GM21576 (cell line): ENCODE results near the gene SLC17A3.

Experiments used
- ATAC-seq: cut with Tn5 transposase; IDR thresholded peaks from one replicate; pipeline ENCODE4 v1.9.1; 2021; ENCODE audit warnings: mild to moderate bottlenecking, moderate library complexity; ENCODE audit not compliant: unreplicated experiment

SLC17A3 gene, protein sequence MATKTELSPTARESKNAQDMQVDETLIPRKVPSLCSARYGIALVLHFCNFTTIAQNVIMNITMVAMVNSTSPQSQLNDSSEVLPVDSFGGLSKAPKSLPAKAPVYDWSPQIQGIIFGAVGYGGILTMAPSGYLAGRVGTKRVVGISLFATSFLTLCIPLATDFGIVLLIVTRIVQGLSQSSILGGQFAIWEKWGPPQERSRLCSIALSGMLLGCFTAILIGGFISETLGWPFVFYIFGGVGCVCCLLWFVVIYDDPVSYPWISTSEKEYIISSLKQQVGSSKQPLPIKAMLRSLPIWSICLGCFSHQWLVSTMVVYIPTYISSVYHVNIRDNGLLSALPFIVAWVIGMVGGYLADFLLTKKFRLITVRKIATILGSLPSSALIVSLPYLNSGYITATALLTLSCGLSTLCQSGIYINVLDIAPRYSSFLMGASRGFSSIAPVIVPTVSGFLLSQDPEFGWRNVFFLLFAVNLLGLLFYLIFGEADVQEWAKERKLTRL

DNA sequence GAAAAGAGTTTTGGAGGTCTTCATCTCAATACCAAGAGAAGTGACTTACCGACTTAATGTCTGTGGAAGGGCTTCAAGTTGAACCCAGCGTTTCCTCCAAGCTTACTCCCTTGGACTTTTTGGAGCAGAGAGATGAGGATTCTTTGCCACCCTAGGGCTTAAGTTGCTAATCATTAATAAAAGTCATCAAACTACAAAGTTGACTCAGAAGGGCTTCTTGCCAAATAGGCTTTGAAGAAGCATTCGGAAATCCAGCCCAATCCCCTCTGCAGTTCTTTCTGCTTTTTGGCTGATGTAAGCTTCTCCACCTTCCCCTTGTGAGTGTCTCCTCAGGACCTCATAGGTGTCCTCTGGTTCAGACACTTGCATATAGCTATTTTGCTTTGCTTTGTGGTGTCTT, at the start of gene SLC17A3:
TSS of gene SLC17A3 (minus strand) at position 126 of the 400 bp plus-strand sequence. CDS start 5,856 bp downstream, outside the sequence.
- ATAC-seq: no peak

DNA sequence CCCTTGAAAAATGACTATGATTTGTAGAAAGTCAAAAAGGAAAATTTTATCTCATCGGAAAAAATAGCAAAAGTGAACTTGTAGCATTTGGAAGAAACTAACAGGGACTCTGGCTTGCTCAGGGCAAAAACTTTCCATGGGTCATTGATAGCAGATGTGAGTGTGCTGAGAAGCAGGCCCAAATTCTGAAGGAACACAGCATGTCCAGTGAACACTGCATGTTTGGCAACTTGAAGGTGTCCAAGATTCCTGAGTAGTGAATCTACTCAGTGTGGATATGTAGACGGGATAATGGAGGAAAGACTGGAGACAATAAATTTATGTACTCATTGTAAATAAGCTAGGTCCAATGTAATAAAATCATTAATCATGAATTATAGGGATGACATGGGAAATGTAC, 48.3 kb upstream of the SLC17A3 start:
- ATAC-seq: no peak

DNA sequence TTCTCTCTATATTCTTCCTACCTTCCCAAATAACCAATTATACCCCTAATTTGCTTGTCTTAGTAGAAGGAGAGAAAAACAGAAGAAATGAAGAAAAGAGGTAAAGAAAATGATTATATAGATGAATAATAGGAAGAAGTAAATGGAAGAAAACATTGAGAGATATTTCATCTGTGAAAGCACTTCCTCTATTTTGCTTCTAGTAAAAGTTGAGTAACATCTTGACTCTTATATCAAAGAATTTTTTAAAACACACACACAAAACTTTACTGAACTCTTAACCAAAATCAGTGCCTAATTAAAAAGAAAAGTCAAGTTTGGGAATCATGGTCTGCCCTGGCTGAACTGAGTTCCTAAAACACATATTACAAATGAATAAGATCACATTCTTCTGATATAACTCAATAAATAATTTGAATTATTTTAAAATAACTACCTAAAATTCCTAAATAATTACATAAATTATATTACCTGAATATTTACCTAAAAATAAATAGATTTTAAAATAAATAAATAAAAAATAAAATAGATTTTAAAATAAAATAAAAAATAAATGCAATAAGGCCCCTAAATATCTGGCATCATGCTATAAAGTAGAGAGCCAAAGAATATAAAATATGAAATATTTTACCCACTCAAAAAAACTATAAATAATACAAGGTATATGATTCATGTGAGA, 47.6 kb upstream of the SLC17A3 start:
- no peak for ATAC-seq

DNA sequence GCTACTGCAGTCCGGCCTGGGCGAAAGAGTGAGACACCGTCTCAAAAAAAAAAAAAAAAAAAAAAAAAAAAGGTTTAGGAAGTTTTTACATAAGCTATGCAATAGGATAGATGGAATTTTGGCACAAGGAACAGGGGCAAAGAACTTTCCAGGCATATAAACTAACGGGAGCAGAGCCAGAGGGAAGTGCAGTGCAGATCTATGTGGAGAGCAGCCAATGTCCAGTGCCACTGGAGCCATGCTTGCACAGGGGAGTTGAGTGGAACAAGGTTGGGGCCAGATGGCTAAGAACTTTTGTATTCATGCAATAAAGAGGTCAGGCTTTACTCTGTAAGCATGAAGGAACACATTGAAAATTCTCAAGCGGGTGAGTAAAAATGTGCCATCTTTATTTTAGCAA, 45.6 kb upstream of the SLC17A3 start:
- ATAC-seq: no peak

DNA sequence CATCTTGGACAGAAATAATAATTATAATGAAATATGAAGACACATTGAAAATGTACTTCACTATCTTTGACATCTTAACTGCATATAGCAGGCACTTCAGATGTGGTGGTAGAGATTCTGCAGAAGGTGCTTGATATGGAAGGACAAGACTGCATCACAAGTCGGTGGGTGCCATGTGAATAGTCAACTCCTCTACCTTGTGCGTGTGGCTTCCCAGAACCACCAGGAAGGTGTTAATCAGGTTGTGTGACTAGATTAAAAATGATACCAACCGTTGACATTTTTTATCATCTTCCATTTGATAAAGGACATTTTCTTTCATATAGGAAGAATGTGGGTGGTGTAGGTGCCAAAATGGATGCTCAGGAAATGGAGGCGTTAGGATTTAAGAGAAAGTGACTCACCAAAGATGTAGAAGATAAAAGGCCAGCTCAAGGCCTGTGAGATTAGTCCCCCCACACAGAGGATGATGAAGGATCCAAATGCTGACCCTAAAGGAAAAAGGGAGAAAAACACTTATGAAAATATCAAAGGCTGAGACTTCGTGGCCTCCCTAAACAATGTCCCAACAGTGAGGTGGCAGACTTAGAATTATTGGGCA, 44.1 kb upstream of the SLC17A3 start:
- no peak for ATAC-seq

DNA sequence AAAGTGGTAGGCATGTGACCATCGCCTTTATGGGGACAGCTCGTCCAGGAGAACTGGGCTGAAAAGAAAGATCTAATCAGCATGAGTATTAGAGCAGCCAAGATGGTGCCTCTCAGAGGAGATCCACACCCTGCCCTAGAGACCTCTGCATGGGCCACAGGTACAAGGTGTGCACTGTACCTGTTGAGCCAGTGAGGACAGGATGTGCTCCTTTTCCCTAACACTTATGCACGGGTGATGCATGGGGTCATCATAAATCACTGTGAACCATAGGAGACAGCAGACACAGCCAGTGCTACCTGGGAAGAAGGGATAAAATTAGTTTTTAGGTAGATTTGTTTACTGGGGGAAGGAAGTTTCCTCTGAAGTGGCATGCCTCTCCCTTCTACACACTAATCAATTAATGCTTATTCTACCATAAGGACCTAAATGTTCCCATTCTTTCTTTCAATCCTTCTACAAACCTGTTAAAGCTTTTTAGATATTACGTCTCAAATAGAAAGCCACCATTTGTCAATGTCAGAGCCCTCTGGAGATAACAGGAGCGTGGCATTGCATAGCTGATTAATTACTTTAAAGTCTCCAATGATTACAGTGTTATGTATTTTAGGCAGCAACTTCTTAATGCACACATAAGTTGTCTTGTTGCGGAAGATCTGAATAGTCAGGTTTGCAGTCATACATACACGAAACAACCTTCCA, 42.9 kb upstream of the SLC17A3 start:
- ATAC-seq: no peak

DNA sequence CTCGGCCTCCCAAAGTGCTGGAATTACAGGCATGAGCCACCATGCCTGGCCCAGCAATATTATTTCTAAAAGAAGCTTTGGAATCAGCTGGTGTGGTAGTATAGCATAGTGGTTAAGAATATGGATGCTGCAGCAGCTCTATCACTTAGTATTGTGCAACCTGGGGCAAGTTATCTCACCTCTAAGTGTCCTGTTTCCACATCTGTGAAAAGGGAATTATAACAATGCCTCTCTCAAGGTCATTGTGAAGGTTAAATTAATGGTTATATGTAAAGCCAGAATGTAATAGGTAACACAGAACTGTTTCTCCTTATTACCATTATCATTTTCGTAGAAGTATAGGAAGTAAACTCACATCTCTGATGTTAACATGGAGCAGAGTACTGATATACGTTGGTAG, 42.3 kb upstream of the SLC17A3 start:
- no peak for ATAC-seq

DNA sequence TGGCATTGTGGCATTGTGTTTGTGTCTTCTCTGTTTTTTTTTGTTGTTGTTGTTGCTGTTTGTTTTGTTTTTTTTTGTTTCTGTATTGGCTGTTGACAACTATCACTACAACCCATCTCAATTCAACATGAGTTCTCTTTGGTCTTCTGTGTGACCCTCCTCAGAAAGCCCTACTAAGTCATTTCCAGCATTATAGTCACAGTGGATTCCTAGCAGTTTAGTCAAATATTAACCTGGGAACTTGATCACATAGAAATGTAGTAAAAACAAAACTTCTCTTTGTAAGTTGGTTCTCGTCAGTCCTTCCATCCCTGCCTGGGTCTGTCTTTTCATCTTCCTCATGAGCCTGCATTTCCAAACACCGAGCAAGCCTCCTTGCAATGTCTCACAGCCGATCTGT, 39.7 kb upstream of the SLC17A3 start:
- ATAC-seq: no peak

DNA sequence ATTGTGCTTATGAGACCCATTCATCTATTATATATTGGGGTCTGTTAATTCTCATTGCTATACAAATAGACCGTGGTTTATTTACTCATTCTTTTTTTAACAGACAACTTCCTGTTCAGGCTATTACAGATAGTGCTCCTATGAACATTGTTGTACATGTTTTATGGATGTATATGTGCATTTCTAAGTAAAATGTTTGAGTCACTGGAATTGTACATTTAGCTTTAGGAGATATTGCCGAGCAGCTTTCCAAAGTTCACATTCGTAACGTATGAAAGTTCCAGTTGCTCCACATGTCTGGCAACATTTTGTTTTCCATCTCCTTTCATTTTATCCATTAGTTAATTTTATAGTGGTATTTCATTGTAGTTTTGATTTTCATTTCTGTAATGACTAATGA, 37.3 kb upstream of the SLC17A3 start:
- ATAC-seq: no peak

DNA sequence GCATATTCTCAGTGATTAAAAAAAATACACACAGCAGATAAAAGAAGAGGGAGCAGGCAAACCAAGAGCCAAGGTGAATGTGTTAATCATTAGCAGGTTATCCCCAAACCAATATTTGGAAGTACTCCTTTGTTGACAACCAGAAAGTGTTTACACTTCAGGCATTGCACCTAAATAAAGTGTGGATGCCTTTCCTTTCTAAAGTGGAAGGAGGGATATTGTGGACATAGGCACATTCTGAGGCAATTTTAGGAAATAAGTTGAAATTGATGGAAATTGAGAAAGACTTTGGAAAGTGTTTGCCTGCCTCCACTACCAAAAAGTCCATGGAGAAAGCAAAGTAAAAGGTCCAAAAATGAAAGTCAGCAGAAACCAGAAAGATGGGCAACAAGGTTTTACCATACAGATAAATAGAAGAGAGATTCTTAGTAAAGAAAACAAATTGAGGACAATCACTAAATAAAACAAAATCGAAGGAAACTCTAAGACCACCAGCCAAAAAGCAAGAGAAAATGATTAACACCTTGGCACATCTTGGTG, 33.5 kb upstream of the SLC17A3 start:
- ATAC-seq: no peak

DNA sequence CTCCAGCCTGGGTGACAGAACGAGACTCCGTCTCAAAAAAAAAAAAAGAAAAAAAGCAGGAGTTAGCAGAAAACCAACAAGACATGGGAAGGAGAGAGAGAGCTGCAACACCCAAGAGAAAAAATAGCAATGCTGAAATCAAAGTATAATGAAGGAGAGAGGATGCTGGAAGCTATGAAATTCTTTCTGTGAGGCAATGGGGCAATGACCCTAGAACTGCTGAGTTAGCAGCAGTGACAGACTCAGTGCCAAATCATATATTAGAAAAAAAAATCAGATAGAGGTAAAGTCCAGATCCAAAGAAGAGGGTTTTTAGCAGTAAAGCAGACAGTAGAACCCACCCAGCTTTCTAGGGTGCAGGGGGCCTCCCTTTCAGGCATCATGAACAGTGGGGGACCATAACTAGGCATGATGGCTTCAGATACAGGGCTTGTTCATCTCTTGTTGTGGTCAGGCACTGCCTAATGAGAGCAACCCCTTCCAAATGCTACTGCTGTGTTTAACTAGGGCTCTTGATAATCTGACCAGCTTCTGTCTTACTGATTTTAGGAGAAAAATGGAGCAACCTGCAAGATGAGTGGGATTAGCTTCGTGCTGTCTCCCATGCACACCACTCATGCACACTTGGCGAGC, 29.5 kb upstream of the SLC17A3 start:
- ATAC-seq: no peak

DNA sequence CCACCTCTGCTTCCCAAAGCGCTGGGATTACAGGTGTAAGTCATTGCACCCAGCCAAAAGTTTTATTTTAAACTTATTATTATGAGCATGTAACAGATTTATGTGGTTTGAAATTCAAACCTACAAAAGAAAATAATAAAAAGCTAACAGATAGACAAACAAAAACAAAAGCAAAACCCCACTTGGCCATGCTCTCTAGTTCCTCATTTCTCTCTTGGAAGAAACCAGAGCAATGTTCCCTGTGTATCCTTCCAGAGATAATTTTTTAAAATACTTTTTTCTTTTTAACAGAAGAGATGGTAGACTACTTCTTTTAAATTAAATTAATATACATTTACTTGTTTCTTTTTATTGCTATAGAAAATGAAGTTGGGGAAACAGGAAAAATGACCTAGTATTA, 28.0 kb upstream of the SLC17A3 start:
- ATAC-seq: no peak

DNA sequence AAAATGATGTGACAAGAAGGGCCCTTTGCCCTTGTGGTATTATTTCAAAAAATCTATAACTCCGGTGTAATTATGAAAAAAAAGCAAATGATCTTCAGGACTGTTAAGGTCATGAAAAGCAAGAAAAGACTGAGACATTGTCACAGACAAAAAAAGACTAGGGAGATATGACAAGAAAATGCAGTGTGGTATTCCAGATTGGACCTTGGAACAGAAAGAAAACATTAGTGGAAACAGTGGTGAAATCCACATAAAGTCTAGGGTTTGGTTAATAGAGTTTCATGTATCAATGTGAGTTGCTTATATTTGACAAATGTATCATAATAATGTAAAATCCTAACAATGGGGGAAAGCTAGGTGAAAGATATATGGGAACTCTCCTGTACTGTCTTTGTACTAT, 26.8 kb upstream of the SLC17A3 start:
- no peak for ATAC-seq

DNA sequence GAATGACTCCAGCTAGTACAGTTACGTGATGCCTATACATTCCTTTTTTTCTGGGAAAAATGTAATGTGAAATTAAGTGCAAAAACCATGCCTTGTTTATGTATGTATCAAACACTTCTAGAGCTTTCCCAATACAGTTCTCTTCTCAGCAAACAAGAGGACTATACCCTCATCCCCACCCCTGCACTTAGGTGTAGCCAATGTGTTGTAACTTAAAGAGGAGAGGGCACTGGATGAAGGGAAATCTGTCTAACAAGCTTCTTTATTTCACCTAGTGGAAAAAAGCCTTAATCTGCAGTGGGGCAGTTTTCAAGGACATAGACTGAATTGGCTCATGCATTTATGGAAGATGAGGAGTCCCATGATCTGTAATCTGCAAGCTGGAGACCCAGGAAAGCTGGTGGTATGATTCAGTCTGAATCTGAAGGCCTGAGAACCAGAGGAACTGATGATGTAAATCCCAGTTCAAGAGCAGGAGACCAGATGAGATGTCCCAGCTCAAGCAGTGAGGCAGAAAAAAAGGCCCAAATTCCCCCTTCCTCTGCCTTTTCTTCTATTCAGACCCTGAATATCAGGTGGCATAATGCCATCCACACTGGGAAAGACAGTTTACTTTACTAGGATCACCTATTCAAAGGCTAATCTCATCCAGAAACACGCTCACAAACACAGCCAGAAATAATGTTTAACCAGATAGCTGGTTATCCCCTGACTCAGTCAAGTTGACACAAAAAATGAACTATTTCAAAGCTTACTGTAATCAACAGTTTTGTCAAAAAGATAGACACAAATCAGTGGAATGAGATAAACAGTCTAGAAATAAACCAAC, 25.8 kb upstream of the SLC17A3 start:
- no peak for ATAC-seq

DNA sequence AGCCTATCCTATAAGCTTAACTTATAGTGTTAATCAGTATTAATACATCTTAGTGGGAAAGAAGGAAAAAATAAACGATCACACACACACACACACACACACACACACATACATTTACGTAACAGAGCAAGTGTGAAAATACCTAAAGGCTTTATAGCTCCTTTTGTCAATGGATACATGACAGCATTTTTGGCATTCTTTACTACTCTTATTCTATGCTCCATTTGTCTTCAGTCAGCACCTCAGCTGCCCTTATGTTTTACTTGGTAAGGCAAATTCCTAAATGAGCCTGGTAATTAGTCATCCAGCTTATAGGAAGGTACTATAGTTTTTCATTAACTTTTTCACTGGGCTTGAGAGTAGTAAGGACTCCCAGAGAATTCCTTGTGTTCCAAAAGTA, 25.1 kb upstream of the SLC17A3 start:
- ATAC-seq: no peak

DNA sequence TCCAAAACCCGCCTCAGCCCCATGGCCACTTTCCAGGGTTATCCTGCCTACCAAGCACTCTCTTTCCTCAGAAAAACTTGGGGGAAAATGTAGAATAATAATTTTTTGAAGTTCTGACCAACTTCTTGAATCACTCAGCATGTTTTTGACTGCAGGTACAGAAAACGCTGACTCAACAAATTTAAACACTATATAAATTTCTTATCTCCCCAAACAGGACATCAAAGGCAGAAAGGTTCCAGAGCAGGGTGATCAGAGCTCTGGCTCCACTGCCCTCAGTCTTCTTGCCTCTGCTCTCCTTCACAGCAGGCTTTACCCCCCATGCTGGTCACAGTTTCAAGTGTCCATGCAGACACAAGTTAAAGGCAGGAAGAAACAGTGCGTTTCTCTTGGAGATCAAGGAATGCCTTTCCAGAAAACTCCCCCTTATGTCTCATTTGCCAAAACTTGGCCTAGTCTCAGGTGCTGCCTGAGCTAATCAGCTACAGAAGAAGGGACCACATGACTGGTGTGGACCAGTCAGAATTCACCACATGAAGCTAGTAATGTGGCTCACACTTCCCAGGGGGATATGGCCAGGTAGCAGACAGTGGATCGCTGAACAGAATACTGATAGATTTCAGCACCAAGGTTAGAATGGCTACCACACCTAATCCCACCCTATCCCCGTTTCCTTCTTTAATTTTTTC, 24.4 kb upstream of the SLC17A3 start:
- no peak for ATAC-seq

DNA sequence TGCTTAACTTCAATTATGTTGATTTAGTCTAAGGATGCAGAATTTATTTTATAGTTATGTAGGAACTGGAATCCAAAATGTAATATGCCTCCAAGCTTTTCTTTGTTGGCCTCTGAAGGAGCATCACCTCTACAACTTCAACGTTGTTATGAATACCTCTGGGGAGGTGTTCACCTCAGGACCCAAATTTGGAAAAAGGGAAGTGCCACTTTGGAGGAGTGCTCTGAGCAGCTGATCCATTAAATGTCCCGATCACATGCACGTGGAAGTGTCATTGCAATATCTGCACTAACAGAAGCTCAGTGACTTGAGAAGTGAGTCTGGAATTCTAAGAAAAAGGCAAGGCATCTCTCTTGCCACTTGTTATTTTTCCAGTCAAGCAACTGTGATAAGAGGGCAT, 22.2 kb upstream of the SLC17A3 start:
- ATAC-seq: no peak

DNA sequence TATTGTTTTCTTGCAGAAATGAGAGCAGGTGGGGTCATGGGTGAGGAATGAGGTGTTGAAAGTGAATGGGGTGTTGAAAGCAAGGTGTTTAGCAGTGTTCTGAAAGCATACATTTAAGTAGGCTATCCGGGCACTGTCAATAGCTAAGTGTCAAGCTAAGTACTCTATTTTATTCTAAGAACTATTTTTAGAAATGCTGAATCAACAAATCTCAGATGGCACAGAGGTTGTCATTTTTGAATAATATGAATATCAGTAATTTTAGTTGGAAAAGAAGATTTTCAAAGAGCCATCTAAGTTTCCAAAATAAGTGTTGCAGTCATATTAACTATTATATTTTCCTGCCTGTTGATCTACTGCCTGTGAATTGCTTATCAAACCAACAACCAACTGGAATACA, 21.7 kb upstream of the SLC17A3 start:
- no peak for ATAC-seq

DNA sequence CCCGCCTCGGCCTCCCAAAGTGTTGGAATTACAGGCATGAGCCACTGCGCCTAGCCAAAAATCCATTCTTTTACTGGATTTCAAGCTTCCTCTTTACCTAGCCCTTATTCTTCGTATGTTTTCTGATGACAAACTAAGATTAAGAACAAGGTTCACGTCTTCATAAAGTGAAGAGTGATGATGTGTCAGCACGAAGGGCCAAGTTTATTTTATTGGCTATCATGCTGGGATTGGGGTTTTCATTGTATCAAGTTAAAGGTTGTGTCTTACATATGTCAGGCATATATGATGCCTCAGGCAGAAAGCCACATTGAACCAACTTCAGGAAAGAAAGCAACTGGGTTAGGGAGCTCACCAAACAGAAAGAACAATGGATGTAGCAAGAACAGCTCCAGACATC, 19.7 kb upstream of the SLC17A3 start:
- ATAC-seq: no peak
